Panc1 (cell line): Measurements from ENCODE around the gene MCCC1. TPM values are rescaled to one million over a fixed set of nuclear protein-coding genes. Genes with fewer than 3 reads are reported as not detected.

Source experiments
- ATAC-seq: fragments of 200-7000 bp; cut with Tn5 transposase; 2 replicates; pipeline ENCODE4 v1.9.1; 2020; ENCODE audit warnings: mild to moderate bottlenecking, moderate library complexity
- BruUV-seq: library from RNA; stranded (reverse); fragments of 400-500 nt; replicated peaks from 2 replicates; lab custom pipeline; 2021; lab: Mats Ljungman, UMichigan
- CTCF ChIA-PET: fragments of 300-600 bp; sonication (Branson Sonifier 250); formaldehyde crosslinking; loops from one replicate; lab custom pipeline; 2022; ENCODE audit warnings: antibody characterized with exemption; lab: Charles Lee
- POLR2A ChIA-PET: fragments of 300-600 bp; sonication (Branson Sonifier 250); formaldehyde crosslinking; loops from one replicate; lab custom pipeline; 2022; ENCODE audit warnings: antibody characterized with exemption; lab: Charles Lee
- DNase-seq: peaks from one replicate; pipeline ENCODE4 v3.0.0-alpha.2; 2010; ENCODE audit warnings: low read depth, low spot score
- H3K27ac ChIP-seq: 2 replicates; pipeline ENCODE4 v1.5.1; 2011; ENCODE audit warnings: mild to moderate bottlenecking, low read length, inconsistent platforms
- H3K27me3 ChIP-seq: fragments of 200-500 bp; sonication (Bioruptor generic); 2 replicates; pipeline ENCODE4 v1.6.0; 2014; ENCODE audit warnings: low read length, inconsistent platforms; ENCODE audit not compliant: control insufficient read depth, insufficient read depth
- H3K36me3 ChIP-seq: fragments of 200-500 bp; sonication (Bioruptor generic); 2 replicates; pipeline ENCODE4 v1.5.1; 2014; ENCODE audit warnings: inconsistent platforms, mild to moderate bottlenecking, low read length, moderate library complexity; ENCODE audit not compliant: control insufficient read depth, insufficient read depth
- H3K4me1 ChIP-seq: 2 replicates; pipeline ENCODE4 v1.5.1; 2011; ENCODE audit warnings: inconsistent platforms, mild to moderate bottlenecking, low read length, moderate library complexity; ENCODE audit not compliant: control insufficient read depth, insufficient read depth
- H3K4me3 ChIP-seq, 2 experiments: 2 replicates each; pipeline ENCODE4 v1.5.1; 2011 to 2012; ENCODE audit warnings: low read depth in 2 of 2, low read length in 2 of 2, mild to moderate bottlenecking in 2 of 2, inconsistent platforms in 1 of 2, moderate library complexity in 1 of 2
- H3K9me3 ChIP-seq: fragments of 200-500 bp; sonication (Bioruptor generic); 2 replicates; pipeline ENCODE4 v1.5.1; 2014; ENCODE audit warnings: low read depth, mild to moderate bottlenecking, inconsistent platforms, low read length, moderate library complexity; ENCODE audit not compliant: control insufficient read depth, insufficient read depth
- CTCF ChIP-seq: fragments of 450-650 bp; IDR thresholded peaks from 2 replicates; pipeline ENCODE4 v1.5.1; 2017; ENCODE audit warnings: mild to moderate bottlenecking
- POLR2AphosphoS5 ChIP-seq: IDR thresholded peaks from 2 replicates; pipeline ENCODE4 v1.6.1; 2012; ENCODE audit warnings: mild to moderate bottlenecking, low read depth, low read length, moderate library complexity
- SIN3A ChIP-seq: IDR thresholded peaks from 2 replicates; pipeline ENCODE4 v1.6.1; 2012; ENCODE audit warnings: low read depth, mild to moderate bottlenecking, low read length, moderate library complexity, borderline replicate concordance; ENCODE audit not compliant: insufficient read depth
- TCF7L2 ChIP-seq: IDR thresholded peaks from 2 replicates; pipeline ENCODE4 v1.6.1; 2011; ENCODE audit warnings: mild to moderate bottlenecking, low read depth, low read length, inconsistent platforms
- in situ Hi-C: cut with HindIII; loops from 2 replicates; pipeline ENCODE4 v1.10.0; 2016; ENCODE audit warnings: low sequenced_read_pairs, low pct_unique_long_range_greater_than_20kb
- intact Hi-C: fragments of 100-400 bp; cut with micrococcal nuclease; formaldehyde crosslinking; loops from one replicate; pipeline ENCODE4 v1.10.0; 2022; ENCODE audit not compliant: unreplicated experiment
- total RNA-seq: library from RNA; stranded (reverse); gene quantifications from one replicate; pipeline ENCODE4 v1.2.1, GENCODE V29; 2021; ENCODE audit not compliant: unreplicated experiment
- TF ChIP-seq, protein P1 (sequence below), 2 experiments: IDR thresholded peaks; 2 replicates each; pipeline ENCODE4 v1.6.1; 2011 to 2012; ENCODE audit warnings: low read depth in 2 of 2, control low read depth in 1 of 2, low read length in 1 of 2, mild to moderate bottlenecking in 1 of 2, moderate library complexity in 1 of 2; ENCODE audit not compliant: insufficient read depth in 1 of 2

The MCCC1 gene
- total RNA-seq, 1 experiment from 2014 or later: 24.2 TPM

DNA sequence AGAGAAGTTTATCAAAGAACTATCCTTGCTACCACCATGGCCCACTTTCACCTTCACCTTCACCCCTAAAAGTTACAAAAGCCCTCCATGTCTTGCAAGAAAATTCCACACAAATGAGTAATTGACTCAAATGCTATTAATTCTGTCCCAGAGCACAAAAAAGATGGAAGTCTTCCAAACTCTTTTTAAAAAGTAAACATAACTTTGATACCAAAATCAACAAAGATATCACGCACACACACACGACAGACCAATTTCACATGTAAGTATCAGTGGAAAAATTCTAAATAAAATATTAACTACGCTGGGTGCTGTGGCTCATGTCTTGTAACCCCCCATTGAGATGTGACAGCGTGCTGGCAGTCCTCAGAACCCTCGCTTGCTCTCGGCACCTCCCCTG, 1.1 kb upstream of the MCCC1 start:
- BruUV-seq: no TSS peak
- ChIA-PET CTCF (no interaction called here), POLR2A (no interaction called here)
- in situ Hi-C loops: no loop called here
- no peaks in the 10 kb centered on the region for H3K27me3 ChIP-seq
- H3K4me3 ChIP-seq: no peak overlapping the region
- TF ChIP-seq POLR2AphosphoS5: no peak
- no peak for TF ChIP-seq TCF7L2
- TF ChIP-seq CTCF: no peak
- no peak for TF ChIP-seq SIN3A
- TF ChIP-seq, protein P1, sequence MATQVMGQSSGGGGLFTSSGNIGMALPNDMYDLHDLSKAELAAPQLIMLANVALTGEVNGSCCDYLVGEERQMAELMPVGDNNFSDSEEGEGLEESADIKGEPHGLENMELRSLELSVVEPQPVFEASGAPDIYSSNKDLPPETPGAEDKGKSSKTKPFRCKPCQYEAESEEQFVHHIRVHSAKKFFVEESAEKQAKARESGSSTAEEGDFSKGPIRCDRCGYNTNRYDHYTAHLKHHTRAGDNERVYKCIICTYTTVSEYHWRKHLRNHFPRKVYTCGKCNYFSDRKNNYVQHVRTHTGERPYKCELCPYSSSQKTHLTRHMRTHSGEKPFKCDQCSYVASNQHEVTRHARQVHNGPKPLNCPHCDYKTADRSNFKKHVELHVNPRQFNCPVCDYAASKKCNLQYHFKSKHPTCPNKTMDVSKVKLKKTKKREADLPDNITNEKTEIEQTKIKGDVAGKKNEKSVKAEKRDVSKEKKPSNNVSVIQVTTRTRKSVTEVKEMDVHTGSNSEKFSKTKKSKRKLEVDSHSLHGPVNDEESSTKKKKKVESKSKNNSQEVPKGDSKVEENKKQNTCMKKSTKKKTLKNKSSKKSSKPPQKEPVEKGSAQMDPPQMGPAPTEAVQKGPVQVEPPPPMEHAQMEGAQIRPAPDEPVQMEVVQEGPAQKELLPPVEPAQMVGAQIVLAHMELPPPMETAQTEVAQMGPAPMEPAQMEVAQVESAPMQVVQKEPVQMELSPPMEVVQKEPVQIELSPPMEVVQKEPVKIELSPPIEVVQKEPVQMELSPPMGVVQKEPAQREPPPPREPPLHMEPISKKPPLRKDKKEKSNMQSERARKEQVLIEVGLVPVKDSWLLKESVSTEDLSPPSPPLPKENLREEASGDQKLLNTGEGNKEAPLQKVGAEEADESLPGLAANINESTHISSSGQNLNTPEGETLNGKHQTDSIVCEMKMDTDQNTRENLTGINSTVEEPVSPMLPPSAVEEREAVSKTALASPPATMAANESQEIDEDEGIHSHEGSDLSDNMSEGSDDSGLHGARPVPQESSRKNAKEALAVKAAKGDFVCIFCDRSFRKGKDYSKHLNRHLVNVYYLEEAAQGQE (IDR thresholded peaks at IDR 0.05; ENCODE audit: insufficient read depth in 1 of 2, low read depth in 2 of 2, low read length in 1 of 2): no peak
- peaks cover 16% of the 10 kb centered on the region for H3K4me1 ChIP-seq
- ATAC-seq: no peak
- DNase-seq: no peak
- no peaks in the 10 kb centered on the region for H3K9me3 ChIP-seq
- peak overlapping the region; percentile 92; the same call in 1 of the 2 replicates for H3K27ac ChIP-seq
- intact Hi-C loops: no loop called here
- peaks cover 2% of the 10 kb centered on the region; the same call in 1 of the 2 replicates for H3K36me3 ChIP-seq

DNA sequence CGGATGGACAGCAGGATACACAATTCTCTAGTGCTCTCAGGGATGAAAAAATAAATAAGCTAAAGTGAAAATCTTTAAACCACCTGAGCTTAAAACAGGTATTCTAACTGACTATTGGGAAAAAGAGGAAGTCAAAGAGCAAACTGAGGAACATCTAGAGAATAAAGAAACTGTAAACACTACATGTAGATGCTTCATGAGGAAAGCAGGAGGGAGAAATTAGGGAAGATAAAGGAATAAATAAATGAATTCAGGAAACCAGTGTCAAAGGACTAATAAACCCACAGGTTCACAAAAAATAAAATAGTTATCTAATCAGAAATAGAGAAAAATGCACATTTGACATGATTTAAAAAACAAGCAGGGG, 525 bp upstream of the MCCC1 start:
- ChIA-PET POLR2A (no interaction called here), CTCF (no interaction called here)
- peaks cover 2% of the 10 kb centered on the region; the same call in 1 of the 2 replicates for H3K36me3 ChIP-seq
- no peaks in the 10 kb centered on the region for H3K27me3 ChIP-seq
- in situ Hi-C loops: no loop called here
- no TSS peak for BruUV-seq
- DNase-seq: no peak
- H3K9me3 ChIP-seq: no peaks in the 10 kb centered on the region
- no peak for TF ChIP-seq POLR2AphosphoS5
- TF ChIP-seq SIN3A: no peak
- TF ChIP-seq CTCF: no peak
- TF ChIP-seq TCF7L2: no peak
- TF ChIP-seq, protein P1 (IDR thresholded peaks at IDR 0.05; ENCODE audit: insufficient read depth in 1 of 2, low read depth in 2 of 2, low read length in 1 of 2): no peak
- intact Hi-C loops: no loop called here
- no peak for ATAC-seq
- peak overlapping the region; percentile 92 for H3K27ac ChIP-seq
- H3K4me3 ChIP-seq: peak overlapping the region; percentile 93 to 97
- peaks cover 16% of the 10 kb centered on the region for H3K4me1 ChIP-seq
